ENCODE results near the gene KLHL29. TPM values are rescaled to one million over a fixed set of nuclear protein-coding genes. Genes with fewer than 3 reads are reported as not detected.

Gene KLHL29
- total RNA-seq, 1 experiment from 2014 or later: 16.7 TPM

- Histone ChIP-seq H3K9me3 (ENCODE audit: control insufficient read depth in 1 of 2, insufficient read depth in 1 of 2, low read depth in 1 of 2, low read length in 2 of 2) (no peaks in the 10 kb centered on the region), H3K79me2 (ENCODE audit: insufficient read depth, low read length) (no peaks in the 10 kb centered on the region), H3K9me2 (ENCODE audit: insufficient read depth) (no peaks in the 10 kb centered on the region), H4K20me1 (ENCODE audit: insufficient read depth) (no peaks in the 10 kb centered on the region), H2AFZ (ENCODE audit: low read depth, low read length, poor library complexity, severe bottlenecking) (no peak overlapping the region), H3K36me3 (ENCODE audit: control insufficient read depth in 1 of 2, insufficient read depth in 2 of 2, low read length in 2 of 2) (no peaks in the 10 kb centered on the region), H3K4me3 (replicated peaks in 1 of 2; ENCODE audit: low read depth in 1 of 2, low read length in 2 of 2) (no peak overlapping the region), H3K4me2 (ENCODE audit: low read length) (no peak overlapping the region), H3K27ac (ENCODE audit: low read depth, low read length) (no peak overlapping the region), H3K27me3 (ENCODE audit: insufficient read depth, low read length) (no peaks in the 10 kb centered on the region), H3K4me1 (ENCODE audit: control insufficient read depth in 1 of 2, insufficient read depth in 2 of 2, low read length in 2 of 2) (no peaks in the 10 kb centered on the region), H3K9ac (ENCODE audit: low read length) (no peak overlapping the region)
- DNase-seq (ENCODE audit: low read depth, low spot score) (no peak), ATAC-seq (no peak; the same call in 1 of the 2 replicates)
- BruUV-seq (replicated peaks): no TSS peak
- ChIA-PET POLR2A (no interaction called here), CTCF (no interaction called here), RAD21 (ENCODE audit: low non-redundant PET in 1 of 2, low total read pairs in 2 of 2, uncharacterized antibody in 2 of 2, unreplicated experiment in 2 of 2) (no interaction called here)
- intact Hi-C loops (cut with micrococcal nuclease): no loop called here
- TF ChIP-seq ELF1 (IDR thresholded peaks at IDR 0.05; ENCODE audit: borderline replicate concordance, low read depth) (no peak), EZH2 (IDR thresholded peaks at IDR 0.05) (no peak), YY1 (IDR thresholded peaks at IDR 0.05; ENCODE audit: extremely low read depth, insufficient replicate concordance, low read depth, low read length) (no peak), ZFX (IDR thresholded peaks at IDR 0.05) (no peak), CEBPB (IDR thresholded peaks at IDR 0.05; ENCODE audit: low read depth) (no peak), SIN3A (IDR thresholded peaks at IDR 0.05; ENCODE audit: low read depth) (no peak), CBX3 (IDR thresholded peaks at IDR 0.05; ENCODE audit: low read depth) (no peak), SP1 (IDR thresholded peaks at IDR 0.05; ENCODE audit: low read depth) (no peak), POLR2AphosphoS5 (IDR thresholded peaks at IDR 0.05; ENCODE audit: low read depth, low read length) (no peak), POLR2A (IDR thresholded peaks at IDR 0.05; ENCODE audit: borderline replicate concordance, extremely low read depth, insufficient read depth, insufficient read length) (no peak), ZNF274 (IDR thresholded peaks at IDR 0.05; ENCODE audit: low read depth, low read length) (no peak)
- TF ChIP-seq, protein P1, sequence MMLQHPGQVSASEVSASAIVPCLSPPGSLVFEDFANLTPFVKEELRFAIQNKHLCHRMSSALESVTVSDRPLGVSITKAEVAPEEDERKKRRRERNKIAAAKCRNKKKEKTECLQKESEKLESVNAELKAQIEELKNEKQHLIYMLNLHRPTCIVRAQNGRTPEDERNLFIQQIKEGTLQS (IDR thresholded peaks at IDR 0.05): no peak
- TF ChIP-seq, protein P2, sequence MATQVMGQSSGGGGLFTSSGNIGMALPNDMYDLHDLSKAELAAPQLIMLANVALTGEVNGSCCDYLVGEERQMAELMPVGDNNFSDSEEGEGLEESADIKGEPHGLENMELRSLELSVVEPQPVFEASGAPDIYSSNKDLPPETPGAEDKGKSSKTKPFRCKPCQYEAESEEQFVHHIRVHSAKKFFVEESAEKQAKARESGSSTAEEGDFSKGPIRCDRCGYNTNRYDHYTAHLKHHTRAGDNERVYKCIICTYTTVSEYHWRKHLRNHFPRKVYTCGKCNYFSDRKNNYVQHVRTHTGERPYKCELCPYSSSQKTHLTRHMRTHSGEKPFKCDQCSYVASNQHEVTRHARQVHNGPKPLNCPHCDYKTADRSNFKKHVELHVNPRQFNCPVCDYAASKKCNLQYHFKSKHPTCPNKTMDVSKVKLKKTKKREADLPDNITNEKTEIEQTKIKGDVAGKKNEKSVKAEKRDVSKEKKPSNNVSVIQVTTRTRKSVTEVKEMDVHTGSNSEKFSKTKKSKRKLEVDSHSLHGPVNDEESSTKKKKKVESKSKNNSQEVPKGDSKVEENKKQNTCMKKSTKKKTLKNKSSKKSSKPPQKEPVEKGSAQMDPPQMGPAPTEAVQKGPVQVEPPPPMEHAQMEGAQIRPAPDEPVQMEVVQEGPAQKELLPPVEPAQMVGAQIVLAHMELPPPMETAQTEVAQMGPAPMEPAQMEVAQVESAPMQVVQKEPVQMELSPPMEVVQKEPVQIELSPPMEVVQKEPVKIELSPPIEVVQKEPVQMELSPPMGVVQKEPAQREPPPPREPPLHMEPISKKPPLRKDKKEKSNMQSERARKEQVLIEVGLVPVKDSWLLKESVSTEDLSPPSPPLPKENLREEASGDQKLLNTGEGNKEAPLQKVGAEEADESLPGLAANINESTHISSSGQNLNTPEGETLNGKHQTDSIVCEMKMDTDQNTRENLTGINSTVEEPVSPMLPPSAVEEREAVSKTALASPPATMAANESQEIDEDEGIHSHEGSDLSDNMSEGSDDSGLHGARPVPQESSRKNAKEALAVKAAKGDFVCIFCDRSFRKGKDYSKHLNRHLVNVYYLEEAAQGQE (IDR thresholded peaks at IDR 0.05; ENCODE audit: low read depth): no peak
Observed at GRCh38 chr2:23510471-23510870, 125.5 kb downstream of the KLHL29 start.
